HG02623 (cell line): Measurements from ENCODE around the gene MTHFD1L.
"Not testable (repeated sequence)": the region's sequence is repeated elsewhere in the genome, so short reads cannot be mapped to it uniquely, and the experiment has no call there.

ENCODE experiments used
- ATAC-seq: cut with Tn5 transposase; IDR thresholded peaks from one replicate; pipeline ENCODE4 v1.9.1; 2021; ENCODE audit warnings: moderate library complexity; ENCODE audit not compliant: unreplicated experiment

The MTHFD1L gene

GRCh38 chr6:150865406-150866146, at the start of gene MTHFD1L:
Gene MTHFD1L, plus strand, starts transcription at chr6:150865702. Its CDS starts 121 bp downstream, at chr6:150865823.
- ATAC-seq, result peak; percentile 71

- ATAC-seq, result not testable (repeated sequence)
Measured at GRCh38 chr6:150816554-150816953, 48.9 kb upstream of the MTHFD1L start.

- ATAC-seq, result no peak
Measured at GRCh38 chr6:150822932-150823331, 42.6 kb upstream of the MTHFD1L start.

- ATAC-seq, result no peak
Measured at GRCh38 chr6:150826788-150827187, 38.7 kb upstream of the MTHFD1L start.

GRCh38 chr6:150828107-150828506, 37.4 kb upstream of the MTHFD1L start:
- ATAC-seq, result not testable (repeated sequence)

- no peak for ATAC-seq
Measured at GRCh38 chr6:150830439-150831165, 34.9 kb upstream of the MTHFD1L start.

GRCh38 chr6:150831577-150831976, 33.9 kb upstream of the MTHFD1L start:
- no peak for ATAC-seq

GRCh38 chr6:150835620-150836019, 29.9 kb upstream of the MTHFD1L start:
- no peak for ATAC-seq

- ATAC-seq, result no peak
Measured at GRCh38 chr6:150840185-150840584, 25.3 kb upstream of the MTHFD1L start.

GRCh38 chr6:150841189-150841588, 24.3 kb upstream of the MTHFD1L start:
- ATAC-seq, result no peak

- no peak for ATAC-seq
Measured at GRCh38 chr6:150841697-150842096, 23.8 kb upstream of the MTHFD1L start.

GRCh38 chr6:150844371-150844770, 21.1 kb upstream of the MTHFD1L start:
- no peak for ATAC-seq

- ATAC-seq, result no peak
Measured at GRCh38 chr6:150846641-150847040, 18.9 kb upstream of the MTHFD1L start.

- no peak for ATAC-seq
Measured at GRCh38 chr6:150848400-150848799, 17.1 kb upstream of the MTHFD1L start.

GRCh38 chr6:150854392-150854791, 11.1 kb upstream of the MTHFD1L start:
- ATAC-seq, result not testable (repeated sequence)

GRCh38 chr6:150855171-150855570, 10.3 kb upstream of the MTHFD1L start:
- not testable (repeated sequence) for ATAC-seq

GRCh38 chr6:150857062-150857944, 8.2 kb upstream of the MTHFD1L start:
- ATAC-seq, result no peak

GRCh38 chr6:150857945-150858308, 7.6 kb upstream of the MTHFD1L start:
- no peak for ATAC-seq

- ATAC-seq, result not testable (repeated sequence)
Measured at GRCh38 chr6:150861448-150862168, 3.9 kb upstream of the MTHFD1L start.

- no peak for ATAC-seq
Measured at GRCh38 chr6:150863213-150863928, 2.1 kb upstream of the MTHFD1L start.
